ENCODE measurements around the gene NME8. TPM values are rescaled to one million over a fixed set of nuclear protein-coding genes. Genes with fewer than 3 reads are reported as not detected.

The NME8 gene
- total and polyA plus RNA-seq, 2 donors (not counting 3 experiments of a cell fraction or from before 2014, with no cell fraction given) = not detected

DNA sequence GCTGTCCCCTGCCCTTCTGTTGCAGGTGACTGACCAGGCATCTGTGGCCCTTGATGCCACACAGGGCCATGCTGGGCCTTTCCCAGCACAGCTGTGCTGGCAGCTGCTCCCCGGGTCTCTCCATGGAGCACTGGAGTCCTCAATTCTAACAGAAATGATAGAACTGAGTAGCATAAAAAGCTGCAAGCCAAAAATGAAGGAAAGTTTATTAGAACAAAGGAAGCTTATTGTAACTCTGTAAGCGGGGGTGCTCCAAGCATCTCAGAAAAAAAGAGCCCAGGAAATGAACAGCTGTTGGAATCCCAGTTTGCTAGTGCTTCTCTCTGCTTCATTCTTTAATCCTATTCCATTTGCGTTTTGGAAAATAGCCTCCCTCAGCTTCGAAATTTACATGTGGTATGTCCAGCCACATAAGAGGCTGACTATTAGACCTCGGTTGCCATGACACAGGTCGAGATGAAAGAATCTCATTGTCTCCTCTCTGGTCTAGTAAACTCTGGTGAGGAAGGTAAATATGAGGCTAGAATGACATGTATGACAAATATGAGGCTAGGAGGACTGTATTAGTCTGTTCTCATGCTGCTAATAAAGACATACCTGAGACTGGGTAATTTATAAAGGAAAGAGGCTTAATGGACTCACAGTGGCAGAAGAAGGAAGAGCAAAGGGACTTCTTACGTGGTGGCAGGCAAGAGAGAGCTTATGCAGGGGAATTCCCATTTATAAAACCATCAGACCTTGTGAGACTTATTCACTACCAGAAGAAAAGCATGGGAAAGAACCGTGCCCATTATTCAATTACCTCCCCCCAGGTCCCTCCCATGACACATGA, 95.7 kb downstream of the NME8 start:
- no peak for FAIRE-seq
- DNase-seq (ENCODE audit: low read depth, low spot score) = no peak
- no peak overlapping the region for H3K4me3 ChIP-seq (replicated peaks in 1 of 3; ENCODE audit: insufficient read depth in 1 of 3, low read depth in 1 of 3, low read length in 3 of 3)
- ChIA-PET POLR2A (no interaction called here), CTCF (interaction anchor here (1.0 kb wide), 1 partner anchor 27 kb away, joined by 3 read pairs; no protein-coding TSS in a partner anchor)
- no peaks in the 10 kb centered on the region for H3K9me1 ChIP-seq (replicated peaks; ENCODE audit: control insufficient read depth, extremely low read depth, insufficient read depth, low read length)
- dilution Hi-C loops (cut with MboI; ENCODE audit: extremely low pct_ligation_motif_present, low sequenced_read_pairs) = no loop called here
- TF ChIP-seq FOS (IDR thresholded peaks at IDR 0.05; ENCODE audit: borderline replicate concordance, insufficient read depth, low read length) (no peak), EZH2 (IDR thresholded peaks at IDR 0.05; ENCODE audit: borderline replicate concordance, low read depth, low read length, severe bottlenecking) (no peak), JUN (IDR thresholded peaks at IDR 0.05; ENCODE audit: borderline replicate concordance, insufficient read depth, insufficient read length, low read depth) (no peak), POLR2A (IDR thresholded peaks at IDR 0.05; ENCODE audit: low read depth, low read length) (no peak), MYC (IDR thresholded peaks at IDR 0.05; ENCODE audit: low read depth, low read length) (no peak), GATA2 (IDR thresholded peaks at IDR 0.05; ENCODE audit: insufficient read depth, insufficient read length, low read depth, low read length) (no peak), POLR2AphosphoS5 (IDR thresholded peaks at IDR 0.05; ENCODE audit: insufficient read depth, low read depth, low read length) (no peak)
- TF ChIP-seq, protein P1, sequence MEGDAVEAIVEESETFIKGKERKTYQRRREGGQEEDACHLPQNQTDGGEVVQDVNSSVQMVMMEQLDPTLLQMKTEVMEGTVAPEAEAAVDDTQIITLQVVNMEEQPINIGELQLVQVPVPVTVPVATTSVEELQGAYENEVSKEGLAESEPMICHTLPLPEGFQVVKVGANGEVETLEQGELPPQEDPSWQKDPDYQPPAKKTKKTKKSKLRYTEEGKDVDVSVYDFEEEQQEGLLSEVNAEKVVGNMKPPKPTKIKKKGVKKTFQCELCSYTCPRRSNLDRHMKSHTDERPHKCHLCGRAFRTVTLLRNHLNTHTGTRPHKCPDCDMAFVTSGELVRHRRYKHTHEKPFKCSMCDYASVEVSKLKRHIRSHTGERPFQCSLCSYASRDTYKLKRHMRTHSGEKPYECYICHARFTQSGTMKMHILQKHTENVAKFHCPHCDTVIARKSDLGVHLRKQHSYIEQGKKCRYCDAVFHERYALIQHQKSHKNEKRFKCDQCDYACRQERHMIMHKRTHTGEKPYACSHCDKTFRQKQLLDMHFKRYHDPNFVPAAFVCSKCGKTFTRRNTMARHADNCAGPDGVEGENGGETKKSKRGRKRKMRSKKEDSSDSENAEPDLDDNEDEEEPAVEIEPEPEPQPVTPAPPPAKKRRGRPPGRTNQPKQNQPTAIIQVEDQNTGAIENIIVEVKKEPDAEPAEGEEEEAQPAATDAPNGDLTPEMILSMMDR (IDR thresholded peaks at IDR 0.05; ENCODE audit: extremely low read depth in 1 of 2, insufficient read depth in 1 of 2, low read depth in 1 of 2, low read length in 2 of 2) = no peak
- TF ChIP-seq, protein P2, sequence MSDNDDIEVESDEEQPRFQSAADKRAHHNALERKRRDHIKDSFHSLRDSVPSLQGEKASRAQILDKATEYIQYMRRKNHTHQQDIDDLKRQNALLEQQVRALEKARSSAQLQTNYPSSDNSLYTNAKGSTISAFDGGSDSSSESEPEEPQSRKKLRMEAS (IDR thresholded peaks at IDR 0.05; ENCODE audit: insufficient read depth, insufficient read length) = no peak
- H3K4me2 ChIP-seq (ENCODE audit: insufficient read depth, low read length) = no peak overlapping the region
- no peaks in the 10 kb centered on the region for H3K9me3 ChIP-seq (replicated peaks; ENCODE audit: control insufficient read depth, insufficient read depth, low read length)
- no peaks in the 10 kb centered on the region for H3K27me3 ChIP-seq (ENCODE audit: control insufficient read depth in 2 of 2, insufficient read depth in 2 of 2, low read length in 2 of 2)
- no TSS peak for BruUV-seq (replicated peaks)
- H2AFZ ChIP-seq (ENCODE audit: low read depth, low read length) = no peak overlapping the region
- H3K9ac ChIP-seq (replicated peaks; ENCODE audit: extremely low read depth, insufficient read depth, low read length) = no peak overlapping the region
- H3K4me1 ChIP-seq (ENCODE audit: control insufficient read depth, extremely low read depth, insufficient read depth, low read length) = no peaks in the 10 kb centered on the region
- no peaks in the 10 kb centered on the region for H3K36me3 ChIP-seq (ENCODE audit: control insufficient read depth in 2 of 2, extremely low read depth in 1 of 2, insufficient read depth in 2 of 2, low read length in 2 of 2)
- H4K20me1 ChIP-seq (replicated peaks; ENCODE audit: control insufficient read depth, extremely low read depth, insufficient read depth, low read length) = no peaks in the 10 kb centered on the region
- no peak overlapping the region for H3K27ac ChIP-seq (ENCODE audit: insufficient read depth, low read depth, low read length)
- H3K79me2 ChIP-seq (ENCODE audit: control insufficient read depth, insufficient read depth, low read length) = no peaks in the 10 kb centered on the region
- intact Hi-C loops (cut with micrococcal nuclease) = no loop called here

Measured in endothelial cell of umbilical vein (primary cell).